Right ventricle myocardium inferior (tissue), 1 donor: Measurements from ENCODE around the gene ZNF383. TPM values are rescaled to one million over a fixed set of nuclear protein-coding genes. Genes with fewer than 3 reads are reported as not detected.
A peak's percentile ranks its signal among the peaks of the same experiment; 100 is the strongest.
"Not testable (repeated sequence)": the region's sequence is repeated elsewhere in the genome, so short reads cannot be mapped to it uniquely, and the experiment has no call there.

Source experiments
- ATAC-seq: fragments of 200-7000 bp; cut with Tn5 transposase; one replicate; pipeline ENCODE4 v1.9.1; 2020; ENCODE audit warnings: mild to moderate bottlenecking, moderate library complexity
- DNase-seq: peaks from one replicate; pipeline ENCODE4 v3.0.0; 2021; ENCODE audit errors: missing footprints
- intact Hi-C: fragments of 100-400 bp; cut with DNase I; formaldehyde crosslinking; loops from one replicate; pipeline ENCODE4 v1.11.0; 2022
- total RNA-seq: library from RNA; stranded (reverse); fragmentation: NEBNext Ultra II Directional; extraction: Animal tissue kit (Norgen Biotek cat#: 25700); gene quantifications from one replicate; pipeline ENCODE4 v1.2.1, GENCODE V29; 2021
- donor health status: DM: no; HTN: yes; CAD: no; lungs with severe emphysema.

Gene ZNF383
- total RNA-seq, 1 donor from 2014 or later: 9.1 TPM

DNA sequence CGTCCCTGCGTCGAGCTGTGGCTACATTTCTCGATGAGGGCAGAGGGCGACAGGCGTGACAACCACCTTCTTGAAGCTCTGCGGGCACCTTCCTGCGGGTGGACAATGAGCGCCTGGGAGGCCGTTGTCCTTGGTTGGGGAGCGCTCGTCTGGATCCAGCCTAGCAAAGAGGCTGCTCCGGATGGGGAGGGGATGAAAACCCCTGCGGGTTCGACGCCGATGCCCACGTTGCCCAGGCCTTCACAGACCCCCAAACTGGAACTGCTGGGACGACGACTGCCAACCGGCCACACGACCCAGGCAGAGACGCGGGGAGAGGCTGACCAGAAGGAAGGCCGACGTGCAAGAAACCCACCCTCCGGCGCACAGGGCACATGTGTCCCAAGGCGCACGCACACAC lies 62.6 kb downstream of the ZNF383 start:
- intact Hi-C loops, ATAC-seq, DNase-seq: not testable (repeated sequence)

DNA sequence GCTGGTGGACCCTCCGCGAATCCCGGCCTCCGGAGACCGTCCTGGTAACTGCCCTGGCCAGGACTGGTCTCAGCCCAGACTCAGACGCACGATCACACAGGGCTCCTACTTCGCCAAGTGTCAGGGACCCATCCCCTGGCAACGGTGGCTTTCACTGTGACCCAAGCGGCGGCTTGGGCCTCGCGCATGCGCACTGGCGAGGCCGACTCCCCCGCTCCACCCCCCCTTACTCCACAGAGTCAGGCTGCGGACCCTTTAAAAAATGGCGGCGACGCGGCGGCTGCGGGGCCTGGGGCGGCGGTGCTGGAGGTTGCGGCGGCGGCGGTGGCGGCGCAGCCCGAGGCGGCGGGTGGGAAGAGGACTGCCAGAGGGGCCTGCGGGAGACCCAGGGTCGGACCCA lies 66.0 kb downstream of the ZNF383 start:
- DNase-seq, ATAC-seq, intact Hi-C loops: not testable (repeated sequence)

DNA sequence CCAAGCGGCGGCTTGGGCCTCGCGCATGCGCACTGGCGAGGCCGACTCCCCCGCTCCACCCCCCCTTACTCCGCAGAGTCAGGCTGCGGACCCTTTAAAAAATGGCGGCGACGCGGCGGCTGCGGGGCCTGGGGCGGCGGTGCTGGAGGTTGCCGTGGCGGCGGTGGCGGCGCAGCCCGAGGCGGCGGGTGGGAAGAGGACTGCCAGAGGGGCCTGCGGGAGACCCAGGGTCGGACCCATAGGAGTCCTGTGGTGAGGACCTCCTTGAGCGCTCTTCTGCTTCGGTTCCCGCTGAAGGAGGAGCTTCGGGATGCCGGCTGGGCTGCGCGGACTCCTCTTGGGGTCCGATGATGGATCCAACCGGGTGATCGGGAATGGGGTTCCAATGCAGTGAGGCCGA lies 71.2 kb downstream of the ZNF383 start:
- ATAC-seq, intact Hi-C loops: not testable (repeated sequence)
- peak; percentile 70 for DNase-seq

DNA sequence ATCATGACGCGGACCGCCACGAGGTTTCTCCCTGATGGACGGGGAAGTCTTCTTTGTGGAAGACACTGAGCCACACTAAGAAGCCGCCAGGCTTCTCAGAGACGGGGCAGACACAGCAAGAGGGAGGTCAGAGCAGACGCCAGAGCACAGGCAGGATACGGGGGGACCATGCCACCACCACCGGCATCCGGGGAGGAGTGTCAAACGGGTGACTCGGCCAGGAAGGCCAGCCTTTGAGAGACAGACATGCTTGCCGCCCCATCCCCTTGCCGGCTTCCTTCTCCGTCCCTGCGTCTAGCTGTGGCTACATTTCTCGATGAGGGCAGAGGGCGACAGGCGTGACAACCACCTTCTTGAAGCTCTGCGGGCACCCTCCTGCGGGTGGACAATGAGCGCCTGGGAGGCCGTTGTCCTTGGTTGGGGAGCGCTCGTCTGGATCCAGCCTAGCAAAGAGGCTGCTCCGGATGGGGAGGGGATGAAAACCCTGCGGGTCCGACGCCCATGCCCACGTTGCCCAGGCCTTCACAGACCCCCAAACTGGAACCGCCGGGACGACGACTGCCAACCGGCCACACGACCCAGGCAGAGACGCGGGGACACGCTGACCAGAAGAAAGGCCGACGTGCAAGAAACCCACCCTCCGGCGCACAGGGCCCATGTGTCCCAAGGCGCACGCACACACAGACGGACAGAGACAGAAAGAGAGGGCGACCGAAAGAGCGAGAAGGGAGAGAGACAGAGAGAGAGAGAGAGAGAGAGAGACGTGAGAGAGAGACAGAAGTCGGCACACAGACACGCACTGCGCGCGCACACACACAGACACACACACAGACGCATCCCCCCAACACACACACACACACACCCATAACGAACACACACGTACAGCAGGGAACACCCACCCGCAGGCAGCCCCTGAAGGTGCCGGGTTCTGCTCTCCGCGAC lies 75.3 kb downstream of the ZNF383 start:
- intact Hi-C loops, ATAC-seq: not testable (repeated sequence)
- peak; percentile 84 for DNase-seq

DNA sequence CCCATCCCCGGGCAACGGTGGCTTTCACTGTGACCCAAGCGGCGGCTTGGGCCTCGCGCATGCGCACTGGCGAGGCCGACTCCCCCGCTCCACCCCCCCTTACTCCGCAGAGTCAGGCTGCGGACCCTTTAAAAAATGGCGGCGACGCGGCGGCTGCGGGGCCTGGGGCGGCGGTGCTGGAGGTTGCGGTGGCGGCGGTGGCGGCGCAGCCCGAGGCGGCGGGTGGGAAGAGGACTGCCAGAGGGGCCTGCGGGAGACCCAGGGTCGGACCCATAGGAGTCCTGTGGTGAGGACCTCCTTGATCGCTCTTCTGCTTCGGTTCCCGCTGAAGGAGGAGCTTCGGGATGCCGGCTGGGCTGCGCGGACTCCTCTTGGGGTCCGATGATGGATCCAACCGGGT lies 76.2 kb downstream of the ZNF383 start:
- peak; percentile 54 for DNase-seq
- ATAC-seq, intact Hi-C loops: not testable (repeated sequence)

Other genes starting within 250 kb of the ZNF383 start
- gene ZNF420, start 139.8 kb upstream of the ZNF383 start, total RNA-seq: 11.6 TPM
- 10.3 TPM for gene ZNF585A, start 45.5 kb upstream of the ZNF383 start, total RNA-seq
- 10.7 TPM for gene ZNF585B, start 7.7 kb upstream of the ZNF383 start, total RNA-seq
- 5.6 TPM for gene ZNF527, start 152.9 kb downstream of the ZNF383 start, total RNA-seq
- gene ZNF569, start 249.2 kb downstream of the ZNF383 start, total RNA-seq: 6.0 TPM